Smooth muscle cell (in vitro differentiated cells): ENCODE measurements around the gene RNF41. TPM values are rescaled to one million over a fixed set of nuclear protein-coding genes. Genes with fewer than 3 reads are reported as not detected.

ENCODE experiments used
- DNase-seq: peaks from one replicate; lab custom pipeline; 2025; ENCODE audit not compliant: unreplicated experiment; lab: John Stamatoyannopoulos, UW
- H2AFZ ChIP-seq: fragments of 200-600 bp; sonication (generic); 2 replicates; pipeline ENCODE4 v1.6.0; 2016; ENCODE audit warnings: antibody characterized with exemption, low read depth, mild to moderate bottlenecking
- H3F3A ChIP-seq: fragments of 200-600 bp; sonication (generic); 2 replicates; pipeline ENCODE4 v1.6.0; 2017; ENCODE audit warnings: antibody characterized with exemption, low read depth
- H3K27ac ChIP-seq: fragments of 200-600 bp; sonication (generic); 2 replicates; pipeline ENCODE4 v1.5.1; 2016; ENCODE audit warnings: low read depth, mild to moderate bottlenecking
- H3K27me3 ChIP-seq: fragments of 200-600 bp; sonication (generic); 2 replicates; pipeline ENCODE4 v1.6.1; 2016; ENCODE audit warnings: low read depth, mild to moderate bottlenecking
- H3K36me3 ChIP-seq: fragments of 200-600 bp; sonication (generic); 2 replicates; pipeline ENCODE4 v1.5.1; 2016; ENCODE audit warnings: low read depth
- H3K4me1 ChIP-seq: fragments of 200-600 bp; sonication (generic); 2 replicates; pipeline ENCODE4 v1.5.1; 2016; ENCODE audit warnings: low read depth
- H3K4me2 ChIP-seq: fragments of 200-600 bp; sonication (generic); 2 replicates; pipeline ENCODE4 v1.6.0; 2016; ENCODE audit warnings: mild to moderate bottlenecking
- H3K4me3 ChIP-seq: fragments of 200-600 bp; sonication (generic); 2 replicates; pipeline ENCODE4 v1.5.1; 2016; ENCODE audit warnings: mild to moderate bottlenecking
- H3K79me2 ChIP-seq: fragments of 200-600 bp; sonication (generic); 2 replicates; pipeline ENCODE4 v1.6.0; 2016; ENCODE audit warnings: low read depth, mild to moderate bottlenecking
- H3K9ac ChIP-seq: fragments of 200-600 bp; sonication (generic); 2 replicates; pipeline ENCODE4 v1.6.0; 2016; ENCODE audit warnings: low read depth
- H3K9me3 ChIP-seq: fragments of 200-600 bp; sonication (generic); replicated peaks from 2 replicates; pipeline ENCODE4 v1.5.1; 2016; ENCODE audit warnings: low read depth
- H4K20me1 ChIP-seq: fragments of 200-600 bp; sonication (generic); 2 replicates; pipeline ENCODE4 v1.6.0; 2016; ENCODE audit warnings: low read depth
- WGBS: methylation state at CpG from one replicate; pipeline ENCODE4 v1.1.7; 2016; ENCODE audit warnings: low lambda C conversion rate; 5-methylcytosine and 5-hydroxymethylcytosine counted together
- polyA plus RNA-seq: library from polyadenylated mRNA; unstranded; fragments of >200 nt; fragmentation: Nextera tagmentation; extraction: Ambion mirVana; gene quantifications from 2 replicates; pipeline ENCODE4 v1.2.1, GENCODE V29; 2016
- total RNA-seq: library from RNA; depleted of rRNA; stranded (reverse); fragments of >200 nt; gene quantifications from 2 replicates; pipeline ENCODE4 v1.2.3, GENCODE V29; 2014
- TF ChIP-seq, protein P1 (sequence below): fragments of 200-600 bp; sonication (generic); IDR thresholded peaks from 2 replicates; pipeline ENCODE4 v1.5.1; 2017; ENCODE audit warnings: borderline replicate concordance, mild to moderate bottlenecking, antibody characterized with exemption; ENCODE audit not compliant: insufficient read depth, poor library complexity, severe bottlenecking

Gene RNF41
- total and polyA plus RNA-seq, 2 experiments from 2014 or later, result 19.4 to 46.1 TPM

DNA sequence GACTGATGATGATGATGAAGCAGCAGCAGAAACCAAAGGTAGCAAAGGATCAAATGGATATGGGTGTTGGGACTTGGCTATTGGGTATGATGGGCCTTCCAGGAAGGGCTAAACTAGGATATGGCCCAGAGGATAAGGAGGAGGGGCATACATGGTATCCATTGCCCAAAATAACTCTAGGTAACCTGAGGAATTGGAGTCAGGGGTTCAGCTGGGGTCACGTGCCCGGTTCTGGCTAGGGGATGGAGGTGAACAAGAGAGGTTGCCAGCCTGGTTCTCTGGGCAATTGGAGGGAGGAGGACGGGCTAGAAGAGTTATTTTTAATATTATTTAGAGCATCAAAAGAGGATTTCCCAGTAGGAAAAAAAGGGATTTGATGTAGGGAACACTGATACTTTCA is 39.2 kb upstream of the RNF41 start:
- 95% methylated on average over 3 of the region's 3 CpGs for WGBS
- Histone ChIP-seq H3F3A (peaks cover 15% of the 10 kb centered on the region), H3K4me2 (no peak overlapping the region), H3K79me2 (peaks cover 22% of the 10 kb centered on the region), H3K9me3 (no peaks in the 10 kb centered on the region), H3K36me3 (no peaks in the 10 kb centered on the region), H3K4me3 (no peak overlapping the region), H3K4me1 (peaks cover 19% of the 10 kb centered on the region), H4K20me1 (peaks cover 15% of the 10 kb centered on the region), H3K27me3 (no peaks in the 10 kb centered on the region), H3K9ac (no peak overlapping the region), H3K27ac (peak overlapping the region; percentile 78), H2AFZ (no peak overlapping the region)
- DNase-seq, result no peak
- TF ChIP-seq, protein P1, sequence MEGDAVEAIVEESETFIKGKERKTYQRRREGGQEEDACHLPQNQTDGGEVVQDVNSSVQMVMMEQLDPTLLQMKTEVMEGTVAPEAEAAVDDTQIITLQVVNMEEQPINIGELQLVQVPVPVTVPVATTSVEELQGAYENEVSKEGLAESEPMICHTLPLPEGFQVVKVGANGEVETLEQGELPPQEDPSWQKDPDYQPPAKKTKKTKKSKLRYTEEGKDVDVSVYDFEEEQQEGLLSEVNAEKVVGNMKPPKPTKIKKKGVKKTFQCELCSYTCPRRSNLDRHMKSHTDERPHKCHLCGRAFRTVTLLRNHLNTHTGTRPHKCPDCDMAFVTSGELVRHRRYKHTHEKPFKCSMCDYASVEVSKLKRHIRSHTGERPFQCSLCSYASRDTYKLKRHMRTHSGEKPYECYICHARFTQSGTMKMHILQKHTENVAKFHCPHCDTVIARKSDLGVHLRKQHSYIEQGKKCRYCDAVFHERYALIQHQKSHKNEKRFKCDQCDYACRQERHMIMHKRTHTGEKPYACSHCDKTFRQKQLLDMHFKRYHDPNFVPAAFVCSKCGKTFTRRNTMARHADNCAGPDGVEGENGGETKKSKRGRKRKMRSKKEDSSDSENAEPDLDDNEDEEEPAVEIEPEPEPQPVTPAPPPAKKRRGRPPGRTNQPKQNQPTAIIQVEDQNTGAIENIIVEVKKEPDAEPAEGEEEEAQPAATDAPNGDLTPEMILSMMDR, result no peak

DNA sequence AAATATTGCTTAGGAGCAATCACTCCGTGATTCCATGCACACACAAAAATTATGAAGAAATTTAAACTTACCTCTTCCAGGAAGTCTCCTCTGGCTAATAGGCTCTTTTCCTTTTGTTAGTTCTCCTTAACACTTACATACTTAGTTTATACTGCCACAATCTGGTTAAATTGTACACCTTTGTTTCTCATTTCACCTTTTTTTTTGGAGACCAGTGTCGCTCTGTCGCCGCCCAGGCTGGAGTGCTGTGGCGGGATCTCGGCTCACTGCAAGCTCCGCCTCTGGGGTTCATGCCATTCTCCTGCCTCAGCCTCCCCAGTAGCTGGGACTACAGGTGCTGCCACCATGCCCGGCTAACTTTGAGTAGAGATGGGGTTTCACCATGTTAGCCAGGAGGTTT is 38.7 kb upstream of the RNF41 start:
- no peak overlapping the region for H3K27ac ChIP-seq
- TF ChIP-seq, protein P1, result no peak
- H4K20me1 ChIP-seq, result peaks cover 21% of the 10 kb centered on the region
- no peaks in the 10 kb centered on the region for H3K9me3 ChIP-seq
- peaks cover 15% of the 10 kb centered on the region for H3F3A ChIP-seq
- WGBS, result 94% methylated on average over 8 of the region's 8 CpGs
- H2AFZ ChIP-seq, result no peak overlapping the region
- DNase-seq, result no peak
- no peak overlapping the region for H3K4me3 ChIP-seq
- no peaks in the 10 kb centered on the region for H3K27me3 ChIP-seq
- no peak overlapping the region for H3K9ac ChIP-seq
- H3K4me2 ChIP-seq, result no peak overlapping the region
- no peaks in the 10 kb centered on the region for H3K36me3 ChIP-seq
- H3K79me2 ChIP-seq, result peaks cover 28% of the 10 kb centered on the region
- H3K4me1 ChIP-seq, result peaks cover 19% of the 10 kb centered on the region

DNA sequence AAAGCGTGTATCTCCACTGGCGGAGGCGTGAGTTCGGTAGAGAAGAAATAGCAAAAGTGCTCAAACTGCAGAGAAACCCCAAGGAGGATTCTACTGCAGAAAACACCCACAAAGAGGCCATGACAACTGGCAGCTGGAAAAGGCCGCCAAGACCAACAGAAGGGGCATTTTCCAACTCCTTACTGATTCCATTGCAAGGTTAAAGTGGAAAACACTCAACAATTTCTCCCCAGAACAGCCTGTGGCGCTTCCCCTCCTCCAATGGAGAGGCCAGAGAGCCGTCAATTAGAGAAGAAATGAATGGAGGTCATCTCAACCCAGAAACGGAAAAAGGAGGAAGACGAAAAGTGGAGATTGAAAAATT is 37.1 kb upstream of the RNF41 start:
- Histone ChIP-seq H3K36me3 (peaks cover 3% of the 10 kb centered on the region), H3K4me3 (peak overlapping the region; percentile 99), H3F3A (peaks cover 15% of the 10 kb centered on the region), H2AFZ (peak overlapping the region; percentile 100), H3K9me3 (no peaks in the 10 kb centered on the region), H4K20me1 (peaks cover 35% of the 10 kb centered on the region), H3K4me1 (peaks cover 19% of the 10 kb centered on the region), H3K27me3 (no peaks in the 10 kb centered on the region), H3K9ac (peak overlapping the region; percentile 87), H3K4me2 (peak overlapping the region; percentile 99), H3K27ac (peak overlapping the region; percentile 69), H3K79me2 (peaks cover 29% of the 10 kb centered on the region)
- DNase-seq, result no peak
- WGBS, result 28% methylated on average over 9 of the region's 9 CpGs
- TF ChIP-seq, protein P1, result no peak

DNA sequence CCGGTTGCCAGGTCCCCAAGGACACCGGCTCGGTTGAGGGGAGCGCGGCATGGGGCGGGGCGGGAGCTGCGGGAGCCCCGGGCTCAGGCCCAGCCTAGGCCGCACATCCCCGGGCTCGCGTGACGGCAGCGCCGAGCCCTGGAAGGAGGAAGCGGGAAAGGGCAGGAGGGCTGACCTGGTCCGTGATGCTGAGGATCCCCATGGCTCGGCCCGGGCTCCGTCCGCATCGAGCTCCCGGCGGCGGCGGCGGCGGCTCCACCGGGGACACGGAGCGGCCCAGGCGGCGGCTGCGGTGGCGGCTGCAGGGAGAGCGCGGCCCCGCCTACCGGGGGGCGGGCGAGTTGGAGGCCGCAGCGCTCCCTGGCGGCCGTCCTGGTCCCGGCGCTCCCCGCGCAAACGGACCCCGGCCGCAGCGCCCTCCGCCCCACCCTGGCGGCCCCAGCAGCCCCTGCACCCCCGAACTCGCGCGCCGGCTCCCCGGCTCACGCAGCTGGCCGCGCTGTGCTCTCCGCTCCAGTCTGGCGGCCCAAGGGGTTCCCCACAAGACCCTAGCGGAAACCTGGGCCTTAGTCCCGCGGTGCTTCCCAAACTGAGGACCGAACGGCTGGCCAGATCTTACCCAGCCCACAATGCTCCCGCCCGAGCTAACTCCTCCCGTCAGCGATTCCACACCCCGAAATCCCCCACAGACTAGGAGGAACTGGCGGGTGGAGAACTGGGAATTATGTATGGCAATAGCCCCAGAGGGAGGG is 36.5 kb upstream of the RNF41 start, which contains the start of gene ANKRD52:
Gene ANKRD52, minus strand, starts transcription at position 317 of the 752 bp plus-strand sequence. Its CDS starts 115 bp downstream, at position 202.
- peak within 1 kb of the TSS; percentile 99 for H3K4me2 ChIP-seq
- H3K9ac ChIP-seq, result peak within 1 kb of the TSS; percentile 87
- peaks cover 7% of the 10 kb centered on the region for H3K36me3 ChIP-seq
- H4K20me1 ChIP-seq, result peaks cover 39% of the 10 kb centered on the region
- peaks cover 15% of the 10 kb centered on the region for H3F3A ChIP-seq
- peak within 1 kb of the TSS; percentile 99 for H3K4me3 ChIP-seq
- TF ChIP-seq, protein P1, result peak; percentile 66
- peaks cover 19% of the 10 kb centered on the region for H3K4me1 ChIP-seq
- peak within 1 kb of the TSS; percentile 69 for H3K27ac ChIP-seq
- H3K79me2 ChIP-seq, result peaks cover 29% of the 10 kb centered on the region
- peak within 1 kb of the TSS; percentile 100 for H2AFZ ChIP-seq
- no peaks in the 10 kb centered on the region for H3K27me3 ChIP-seq
- DNase-seq, result peak; percentile 85
- under 1% methylated on average over 27 of the region's 78 CpGs for WGBS
- H3K9me3 ChIP-seq, result no peaks in the 10 kb centered on the region
